ENCODE measurements around the gene PTPRT. TPM values are rescaled to one million over a fixed set of nuclear protein-coding genes. Genes with fewer than 3 reads are reported as not detected.
A peak's percentile ranks its signal among the peaks of the same experiment; 100 is the strongest.

Gene PTPRT
- polyA plus RNA-seq, 2 of the 4 experiments (the other 2 are of a cell fraction), result not detected

GRCh38 chr20:43187476-43188233 lies 2.1 kb downstream of the PTPRT start:
- FAIRE-seq (no peak), DNase-seq (ENCODE audit: low read depth in 1 of 2, low spot score in 1 of 2) (peak; percentile 63 to 69), ATAC-seq (peak; percentile 46 to 78; a peak in 4 of 6 replicates)
- CTCF ChIA-PET, result interaction anchor here (0.7 to 4.7 kb wide), 19 partner anchors 8 to 1493 kb away, joined by 3 to 33 read pairs (median 4); no protein-coding TSS in a partner anchor
- 4% methylated on average over 22 of the region's 24 CpGs for WGBS (ENCODE audit: missing lambda C conversion rate)
- TF ChIP-seq SMC3 (IDR thresholded peaks at IDR 0.05), result peak; percentile 82
- peak; percentile 86 for TF ChIP-seq CTCF (IDR thresholded peaks at IDR 0.05)
- TF ChIP-seq REST (IDR thresholded peaks at IDR 0.05), result peak; percentile 95
- no peak for TF ChIP-seq MAX (IDR thresholded peaks at IDR 0.05)
- peak; percentile 85 to 87 for TF ChIP-seq RAD21 (conservative IDR thresholded peaks at IDR 0.05 in 1 of 2, IDR thresholded peaks at IDR 0.05 in 1 of 2)
- no peak overlapping the region for H3K4me3 ChIP-seq
- POLR2A ChIA-PET, result no interaction called here
- H3K4me1 ChIP-seq, result no peaks in the 10 kb centered on the region
- H3K4me2 ChIP-seq, result no peak overlapping the region
- no peak overlapping the region for H3K27ac ChIP-seq
- no peaks in the 10 kb centered on the region for H3K9me3 ChIP-seq

- no peaks in the 10 kb centered on the region for H3K4me1 ChIP-seq
- DNase-seq (ENCODE audit: low read depth in 1 of 2, low spot score in 1 of 2) (no peak), ATAC-seq (no peak), FAIRE-seq (no peak)
- CTCF ChIA-PET, result interaction anchor here (2.4 to 4.7 kb wide), 4 partner anchors 1448 to 1489 kb away, joined by 6 to 33 read pairs (median 11); no protein-coding TSS in a partner anchor
- POLR2A ChIA-PET, result no interaction called here
- no peaks in the 10 kb centered on the region for H3K9me3 ChIP-seq
- H3K4me3 ChIP-seq, result no peak overlapping the region
- 17% methylated on average over 9 of the region's 9 CpGs for WGBS (ENCODE audit: missing lambda C conversion rate)
- TF ChIP-seq RNF2 (IDR thresholded peaks at IDR 0.05; ENCODE audit: borderline replicate concordance, low read depth), result no peak
- no peak for TF ChIP-seq NR3C1 (IDR thresholded peaks at IDR 0.05)
- TF ChIP-seq CBX8 (IDR thresholded peaks at IDR 0.05), result no peak
- no peak for TF ChIP-seq EHMT2 (IDR thresholded peaks at IDR 0.05; ENCODE audit: low read depth)
- no peak for TF ChIP-seq FOXS1 (CRISPR knock-in tag; IDR thresholded peaks at IDR 0.05)
- no peak overlapping the region for H3K4me2 ChIP-seq
- no peak overlapping the region for H3K27ac ChIP-seq
Observed at GRCh38 chr20:43186312-43186711, 3.4 kb downstream of the PTPRT start.

- no peak for FAIRE-seq
- Histone ChIP-seq H3K4me3 (no peak overlapping the region), H3K9me3 (no peaks in the 10 kb centered on the region), H3K27ac (no peak overlapping the region), H3K4me1 (no peaks in the 10 kb centered on the region), H3K4me2 (no peak overlapping the region)
- POLR2A ChIA-PET, result no interaction called here
- no peak for DNase-seq (ENCODE audit: low read depth in 1 of 2, low spot score in 1 of 2)
- no peak for TF ChIP-seq EHF (CRISPR knock-in tag; IDR thresholded peaks at IDR 0.05)
- no peak for TF ChIP-seq ZSCAN20 (CRISPR knock-in tag; IDR thresholded peaks at IDR 0.05)
- TF ChIP-seq NFE2L2 (conservative IDR thresholded peaks at IDR 0.05; ENCODE audit: low read length), result no peak
- no peak for TF ChIP-seq MAFK (IDR thresholded peaks at IDR 0.05; ENCODE audit: partially characterized antibody)
- 27% methylated on average over 4 of the region's 4 CpGs for WGBS (ENCODE audit: missing lambda C conversion rate)
- no peak for ATAC-seq
- CTCF ChIA-PET, result interaction anchor here (2.4 to 4.7 kb wide), 2 partner anchors 1447 to 1452 kb away, joined by 12 to 33 read pairs; no protein-coding TSS in a partner anchor
Observed at GRCh38 chr20:43185901-43186300, 3.8 kb downstream of the PTPRT start.

All from A549 (cell line).